Keratinocyte (primary cell): Measurements from ENCODE around the gene NLGN1.

Experiments
- CTCF ChIP-seq, 3 experiments: IDR thresholded peaks in 1 of 3; conservative IDR thresholded peaks in 1 of 3; optimal IDR thresholded peaks in 1 of 3; 2 replicates in 2 of 3; 3 replicates in 1 of 3; pipeline versions ENCODE3 to v1.5.1; 2011; ENCODE audit warnings: low read length in 3 of 3, mild to moderate bottlenecking in 3 of 3, moderate library complexity in 2 of 3, control low read depth in 1 of 3, inconsistent platforms in 1 of 3; ENCODE audit not compliant: insufficient read depth in 2 of 3; ENCODE audit errors: extremely low read depth in 1 of 3
- EZH2 ChIP-seq: IDR thresholded peaks from one replicate; pipeline ENCODE4 v1.6.1; 2012; ENCODE audit warnings: inconsistent platforms, mild to moderate bottlenecking, low read length, moderate library complexity

GRCh38 chr3:173745952-173746682 is 348.6 kb downstream of the NLGN1 start:
- no peak for TF ChIP-seq CTCF (optimal IDR thresholded peaks at IDR 0.05 in 1 of 3, IDR thresholded peaks at IDR 0.05 in 1 of 3, conservative IDR thresholded peaks at IDR 0.05 in 1 of 3; ENCODE audit: extremely low read depth in 1 of 3, insufficient read depth in 2 of 3, low read length in 3 of 3)
- TF ChIP-seq EZH2, result no peak
